GM18526 (cell line): ENCODE measurements around the gene PTTG2.

Source experiments
- POLR2A ChIP-seq: IDR thresholded peaks from 3 replicates; pipeline ENCODE4 v1.6.1; 2011; ENCODE audit not compliant: insufficient read length; ENCODE audit errors: extremely low read depth

PTTG2 gene

DNA sequence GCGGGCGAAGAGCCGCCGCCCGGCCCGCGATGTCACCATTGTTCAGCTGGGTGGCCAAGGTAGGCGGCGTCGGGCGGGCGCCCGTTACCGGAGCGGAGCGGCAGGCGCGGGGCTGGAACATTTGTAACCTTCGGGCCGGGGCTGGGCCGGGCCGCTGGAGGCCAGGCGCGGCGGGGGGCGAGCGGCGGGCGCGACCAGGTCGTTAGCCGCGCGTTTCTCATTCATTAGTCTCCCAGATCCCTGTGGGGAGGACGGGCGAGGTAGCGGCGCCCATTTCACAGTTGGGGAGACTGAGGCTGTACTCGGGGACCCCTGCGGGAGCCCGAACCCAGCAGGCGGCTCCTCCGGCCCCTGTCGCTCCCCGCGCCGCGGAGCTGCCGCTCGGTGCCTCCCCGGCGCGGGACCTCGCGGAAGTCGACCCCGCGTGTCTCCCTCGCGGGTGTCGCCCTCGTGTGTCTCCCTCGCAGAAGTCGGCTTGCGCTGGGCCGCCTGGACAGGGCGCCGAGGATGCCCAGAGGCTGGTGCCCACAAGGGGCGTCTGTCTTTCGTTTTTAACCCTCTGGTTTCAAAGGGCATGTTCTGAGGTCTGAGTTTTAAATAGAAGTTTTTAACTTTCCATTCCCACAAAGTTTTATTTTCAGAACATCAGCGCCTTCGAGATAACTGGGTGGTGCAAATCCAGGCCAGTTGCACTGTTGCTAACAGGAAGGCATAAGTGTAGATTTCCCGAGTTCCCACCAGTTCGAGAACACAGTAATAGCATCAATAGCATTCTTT is 17.5 kb downstream of the PTTG2 start:
- peak; percentile 36 for TF ChIP-seq POLR2A

GRCh38 chr4:37978248-37978924 is 18.2 kb downstream of the PTTG2 start:
- TF ChIP-seq POLR2A = no peak

GRCh38 chr4:37980246-37980645 is 20.0 kb downstream of the PTTG2 start:
- TF ChIP-seq POLR2A = no peak

- no peak for TF ChIP-seq POLR2A
These were observed 21.2 kb downstream of the PTTG2 start for GRCh38 chr4:37981425-37981824.

DNA sequence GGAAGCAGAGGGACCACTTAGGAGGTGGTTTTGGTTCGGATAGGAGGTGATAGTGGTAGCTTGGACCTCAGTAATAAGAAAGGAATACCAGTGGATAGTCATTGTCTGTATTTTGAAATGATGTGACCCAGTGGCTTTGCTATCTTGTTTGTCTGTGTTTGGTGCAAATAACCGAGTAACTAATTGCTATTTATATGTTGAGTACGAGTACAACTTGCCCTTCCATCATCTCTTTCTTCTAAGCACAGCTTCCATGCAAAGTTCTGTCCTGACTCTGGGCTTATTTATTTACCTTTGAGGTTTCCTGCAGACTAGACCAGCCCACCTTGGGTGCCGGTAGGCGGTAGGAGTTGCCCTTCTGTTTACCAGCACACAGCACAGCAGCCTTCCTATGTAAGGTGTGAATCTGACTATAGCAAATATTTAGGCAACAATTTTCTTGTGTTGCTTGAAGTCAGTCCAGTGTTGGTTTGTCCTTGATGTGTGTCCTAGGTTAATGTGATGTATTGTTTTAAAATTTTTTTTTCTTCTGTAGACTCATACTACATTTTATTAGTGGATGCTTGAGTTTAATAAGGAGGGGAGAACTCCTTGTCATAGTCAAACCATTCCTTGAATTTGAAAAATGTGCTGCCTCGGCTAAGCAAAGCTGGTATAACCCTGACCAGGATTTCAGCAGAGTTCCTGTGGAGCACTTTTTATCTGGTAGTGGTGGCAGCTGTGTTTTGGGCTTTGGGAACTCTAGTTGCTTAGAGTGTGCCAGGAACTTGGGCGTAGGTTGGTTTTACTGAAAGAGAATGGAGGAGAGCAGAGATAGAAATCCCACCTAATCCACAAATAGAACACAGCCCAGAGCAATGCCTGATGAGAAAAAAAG is 21.9 kb downstream of the PTTG2 start:
- no peak for TF ChIP-seq POLR2A

- no peak for TF ChIP-seq POLR2A
These were observed 22.5 kb downstream of the PTTG2 start for GRCh38 chr4:37982736-37983135.

GRCh38 chr4:37983951-37984350 is 23.8 kb downstream of the PTTG2 start:
- no peak for TF ChIP-seq POLR2A

- TF ChIP-seq POLR2A = no peak
These were observed 25.6 kb downstream of the PTTG2 start for GRCh38 chr4:37985730-37986275.

- no peak for TF ChIP-seq POLR2A
These were observed 28.5 kb downstream of the PTTG2 start for GRCh38 chr4:37988670-37989069.

GRCh38 chr4:37989398-37990260 is 29.4 kb downstream of the PTTG2 start:
- TF ChIP-seq POLR2A = no peak

GRCh38 chr4:37990731-37991245 is 30.6 kb downstream of the PTTG2 start:
- no peak for TF ChIP-seq POLR2A

DNA sequence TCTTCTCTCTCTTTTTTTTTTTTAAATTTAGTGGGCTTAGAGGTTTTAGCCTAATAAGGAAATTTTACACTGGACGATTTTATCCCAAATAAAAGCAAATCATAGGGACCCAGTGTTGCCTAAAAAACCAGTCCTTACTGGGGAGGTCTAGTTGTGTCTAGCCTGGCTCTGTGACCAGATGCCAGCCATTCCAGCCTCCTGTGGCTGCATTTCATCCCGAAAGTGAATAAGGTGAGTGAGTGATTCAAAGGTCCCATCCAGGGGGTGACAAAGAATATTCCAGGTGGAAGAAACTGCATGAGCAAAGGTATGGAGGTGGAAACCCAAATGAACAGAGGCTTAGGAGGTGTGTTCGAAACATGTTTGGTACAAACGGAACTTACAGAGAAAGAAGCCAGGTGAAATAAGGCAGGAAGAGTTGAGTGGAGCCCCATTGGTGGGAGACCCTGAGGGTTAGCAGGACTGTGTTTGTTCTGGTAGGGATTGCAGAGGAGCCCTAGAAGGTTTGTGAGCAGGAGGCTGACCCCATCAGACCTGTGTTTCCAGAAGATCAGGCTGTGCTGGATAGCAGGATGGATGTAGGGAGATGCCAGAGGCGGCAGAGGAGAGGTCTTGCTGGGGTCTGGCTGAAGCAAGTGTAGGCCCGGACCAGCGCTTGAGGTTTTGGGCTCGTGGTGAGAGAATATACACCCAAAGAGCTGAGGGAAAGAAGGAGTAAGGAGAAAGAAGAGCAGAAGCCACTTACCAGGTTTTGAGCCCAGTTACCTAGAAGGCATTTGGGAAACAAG is 31.6 kb downstream of the PTTG2 start:
- TF ChIP-seq POLR2A = no peak

GRCh38 chr4:37993806-37994205 is 33.6 kb downstream of the PTTG2 start:
- no peak for TF ChIP-seq POLR2A

DNA sequence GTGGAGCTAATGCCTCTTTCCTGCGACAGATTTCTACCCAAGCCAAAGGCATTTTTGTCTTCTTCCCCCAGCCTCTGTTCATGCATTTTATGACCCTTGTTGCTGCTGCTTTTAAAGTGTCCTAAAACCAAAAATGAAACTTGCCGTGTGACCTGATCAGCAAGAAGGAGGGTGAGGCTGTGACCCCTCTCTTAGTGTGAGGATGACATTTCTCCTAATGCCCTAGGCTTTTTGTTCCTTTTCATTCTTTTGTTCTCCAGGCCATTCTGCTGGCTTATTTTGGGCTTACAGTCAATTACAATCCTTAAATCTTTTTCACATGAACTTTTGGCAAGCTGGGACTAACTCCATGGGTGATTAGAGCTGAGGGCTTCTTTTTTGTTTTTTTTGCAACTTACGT is 34.4 kb downstream of the PTTG2 start:
- no peak for TF ChIP-seq POLR2A

DNA sequence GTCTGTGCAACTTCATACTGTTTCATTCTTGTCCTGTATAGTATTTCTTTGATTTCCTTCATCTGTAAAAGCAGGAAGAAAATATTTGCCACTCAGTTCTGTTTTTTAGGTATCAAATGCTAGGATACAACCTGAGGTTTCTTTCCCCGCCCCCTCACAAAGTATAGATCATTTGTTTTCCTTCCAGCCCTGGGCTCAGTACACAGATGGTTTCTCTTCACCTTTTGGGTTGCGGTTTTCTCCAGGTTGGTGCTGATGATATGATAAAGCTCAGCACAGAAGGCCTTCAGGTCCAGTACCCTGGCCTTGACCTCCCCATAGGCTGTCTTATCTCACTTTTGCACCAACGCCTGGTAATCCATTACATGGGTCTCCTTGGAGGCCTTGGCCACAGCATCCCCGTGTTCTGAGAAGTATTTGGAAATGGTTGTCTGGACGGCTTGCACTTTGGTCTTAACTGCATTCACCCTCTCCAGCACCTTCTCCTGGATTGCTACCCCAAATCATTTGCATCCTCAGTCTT is 35.2 kb downstream of the PTTG2 start:
- TF ChIP-seq POLR2A = no peak
